ENCODE measurements around the gene DDR1.

DDR1 gene

DNA sequence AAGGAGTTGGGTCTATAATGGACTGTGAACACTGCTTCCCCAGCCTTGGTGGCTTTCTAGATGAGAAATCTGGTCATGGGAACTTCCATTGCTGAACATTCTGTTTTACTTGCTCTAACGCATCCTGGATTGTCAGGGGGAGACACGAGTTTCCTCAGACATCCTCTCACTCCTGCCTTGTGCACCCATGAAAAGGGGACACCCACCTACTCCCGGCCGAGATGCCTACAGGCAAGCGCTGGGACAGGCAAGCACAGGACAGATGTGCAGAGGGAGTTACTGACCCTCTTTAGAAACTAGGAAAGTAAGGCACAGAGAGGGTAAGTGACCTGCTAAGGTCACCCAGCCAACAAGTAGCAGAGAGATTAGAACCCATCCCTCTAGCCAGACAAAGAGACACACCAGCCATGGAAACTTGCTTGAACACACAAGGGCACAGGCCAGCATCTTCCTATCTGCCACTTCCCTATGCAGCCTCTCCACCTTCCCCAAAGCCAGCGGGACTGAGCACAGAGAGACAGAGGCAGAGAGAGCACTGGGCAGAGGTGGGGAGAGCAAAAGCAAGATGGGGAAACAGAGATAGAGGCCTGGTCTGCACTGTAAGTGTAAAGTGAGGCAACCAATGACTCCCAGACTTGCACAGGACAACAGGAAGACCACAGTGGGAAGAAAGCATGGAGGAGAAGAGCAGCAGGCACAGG lies 48.5 kb downstream of the DDR1 start:
- no peak for DNase-seq (ENCODE audit: low read depth)
- TF ChIP-seq CTCF (IDR thresholded peaks at IDR 0.05; ENCODE audit: insufficient read depth, low read depth, low read length, missing control alignments): no peak

GRCh38 chr6:30935018-30935417 lies 50.7 kb downstream of the DDR1 start:
- TF ChIP-seq CTCF (IDR thresholded peaks at IDR 0.05; ENCODE audit: insufficient read depth, low read depth, low read length, missing control alignments): no peak
- DNase-seq (ENCODE audit: low read depth): no peak

More for the DNA sequence above, 48.5 kb downstream of the DDR1 start:
- no peak overlapping the region for H3K4me3 ChIP-seq (ENCODE audit: low read depth, low read length)

DNA sequence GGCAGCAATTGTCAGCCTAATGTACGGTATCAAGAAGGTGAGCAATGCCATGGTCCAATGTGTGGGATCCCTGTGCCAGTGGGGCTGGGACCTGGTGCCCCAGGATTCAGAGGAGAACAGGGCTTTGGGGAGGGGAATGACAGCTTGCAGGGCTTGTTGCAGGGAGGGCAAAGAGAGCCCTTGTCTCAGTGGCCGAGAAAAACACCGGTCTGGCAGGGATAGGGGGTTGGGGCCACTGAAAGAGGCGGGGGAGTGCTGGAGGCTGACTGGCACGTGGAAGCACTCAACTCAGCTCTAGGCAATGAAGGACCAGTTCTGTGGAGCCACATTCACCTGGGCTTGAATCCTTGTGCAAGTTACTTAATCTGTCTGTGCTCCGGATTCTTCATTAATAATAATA lies 52.9 kb downstream of the DDR1 start:
- H3K4me3 ChIP-seq (ENCODE audit: low read depth, low read length): no peak overlapping the region
- no peak for DNase-seq (ENCODE audit: low read depth)
- TF ChIP-seq CTCF (IDR thresholded peaks at IDR 0.05; ENCODE audit: insufficient read depth, low read depth, low read length, missing control alignments): no peak

More at GRCh38 chr6:30935018-30935417, 50.7 kb downstream of the DDR1 start:
- H3K4me3 ChIP-seq (ENCODE audit: low read depth, low read length): no peak overlapping the region

- no peak for TF ChIP-seq CTCF (IDR thresholded peaks at IDR 0.05; ENCODE audit: insufficient read depth, low read depth, low read length, missing control alignments)
- no peak overlapping the region for H3K4me3 ChIP-seq (ENCODE audit: low read depth, low read length)
- DNase-seq (ENCODE audit: low read depth): no peak
Measured at GRCh38 chr6:30938730-30939129, 54.4 kb downstream of the DDR1 start.

GRCh38 chr6:30939473-30939872 lies 55.2 kb downstream of the DDR1 start:
- no peak for TF ChIP-seq CTCF (IDR thresholded peaks at IDR 0.05; ENCODE audit: insufficient read depth, low read depth, low read length, missing control alignments)
- no peak for DNase-seq (ENCODE audit: low read depth)
- no peak overlapping the region for H3K4me3 ChIP-seq (ENCODE audit: low read depth, low read length)

DNA sequence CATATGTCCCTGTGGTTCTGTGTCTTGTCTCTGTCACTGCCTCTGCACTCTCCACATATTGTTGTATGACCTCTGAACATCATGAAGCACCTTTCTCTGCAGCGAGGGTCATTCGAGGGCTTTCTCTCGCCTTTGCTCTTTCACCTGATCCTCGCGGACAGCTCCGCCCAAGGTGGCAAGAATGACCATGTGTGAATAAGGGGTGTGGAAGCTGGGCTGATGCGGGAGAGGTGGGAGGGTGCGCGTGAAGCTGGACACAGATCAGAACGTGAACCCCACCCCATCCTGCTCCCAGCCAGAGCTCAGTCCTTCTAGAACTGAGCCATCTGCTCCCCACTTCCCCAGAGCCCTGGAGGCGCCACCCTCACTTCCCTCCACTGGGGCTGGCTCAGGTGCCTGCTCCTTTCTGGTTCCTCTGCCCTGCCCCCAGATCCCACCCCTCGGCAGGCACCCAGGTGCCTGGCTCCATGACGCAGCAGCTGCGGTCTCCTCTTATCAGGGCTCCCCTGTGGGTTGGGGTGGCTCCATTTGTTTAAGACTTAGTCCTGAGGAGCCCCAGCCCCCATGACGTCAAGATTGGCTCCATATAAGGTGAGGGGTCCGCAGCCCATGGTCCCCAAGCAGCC lies 56.2 kb downstream of the DDR1 start, which contains the start of gene MUCL3:
MUCL3 (plus strand) TSS at position 613 of the 626 bp plus-strand sequence. CDS start 27 bp downstream, outside the sequence.
- TF ChIP-seq CTCF (IDR thresholded peaks at IDR 0.05; ENCODE audit: insufficient read depth, low read depth, low read length, missing control alignments): no peak
- no peak within 1 kb of the TSS for H3K4me3 ChIP-seq (ENCODE audit: low read depth, low read length)
- no peak for DNase-seq (ENCODE audit: low read depth)

Measured in GM12865 (cell line).